ENCODE results near the gene CASS4.

DNA sequence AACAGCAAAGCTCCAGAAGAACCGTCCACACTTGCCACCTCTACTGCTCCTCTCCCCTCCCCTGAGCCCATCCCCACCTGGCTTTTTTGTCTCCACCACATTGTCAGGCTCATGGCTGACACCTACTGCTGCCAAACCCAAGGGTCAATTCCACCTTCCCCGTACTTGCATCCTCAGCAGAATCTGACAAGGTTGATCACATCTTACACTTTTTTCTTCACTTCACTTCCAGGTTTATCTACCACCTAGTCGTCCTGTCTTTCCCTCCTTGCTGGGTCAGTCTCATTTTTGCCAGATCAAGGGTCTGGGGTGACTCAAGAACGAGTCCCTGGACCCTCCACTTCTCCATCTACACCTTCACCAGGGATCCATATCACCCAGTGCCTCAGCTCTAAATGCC, 23.2 kb upstream of the CASS4 start:
- TF ChIP-seq, protein P1, sequence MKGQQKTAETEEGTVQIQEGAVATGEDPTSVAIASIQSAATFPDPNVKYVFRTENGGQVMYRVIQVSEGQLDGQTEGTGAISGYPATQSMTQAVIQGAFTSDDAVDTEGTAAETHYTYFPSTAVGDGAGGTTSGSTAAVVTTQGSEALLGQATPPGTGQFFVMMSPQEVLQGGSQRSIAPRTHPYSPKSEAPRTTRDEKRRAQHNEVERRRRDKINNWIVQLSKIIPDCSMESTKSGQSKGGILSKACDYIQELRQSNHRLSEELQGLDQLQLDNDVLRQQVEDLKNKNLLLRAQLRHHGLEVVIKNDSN (IDR thresholded peaks at IDR 0.05): no peak
- TF ChIP-seq EP300 (IDR thresholded peaks at IDR 0.05; ENCODE audit: borderline replicate concordance): no peak
- TF ChIP-seq TAF1 (IDR thresholded peaks at IDR 0.05; ENCODE audit: low read depth): no peak
